Smooth muscle cell (in vitro differentiated cells): ENCODE data around the gene AQP3. TPM values are rescaled to one million over a fixed set of nuclear protein-coding genes. Genes with fewer than 3 reads are reported as not detected.

Source experiments
- DNase-seq: peaks from one replicate; lab custom pipeline; 2025; ENCODE audit not compliant: unreplicated experiment; lab: John Stamatoyannopoulos, UW
- H2AFZ ChIP-seq: fragments of 200-600 bp; sonication (generic); 2 replicates; pipeline ENCODE4 v1.6.0; 2016; ENCODE audit warnings: antibody characterized with exemption, low read depth, mild to moderate bottlenecking
- H3F3A ChIP-seq: fragments of 200-600 bp; sonication (generic); 2 replicates; pipeline ENCODE4 v1.6.0; 2017; ENCODE audit warnings: antibody characterized with exemption, low read depth
- H3K27ac ChIP-seq: fragments of 200-600 bp; sonication (generic); 2 replicates; pipeline ENCODE4 v1.5.1; 2016; ENCODE audit warnings: low read depth, mild to moderate bottlenecking
- H3K27me3 ChIP-seq: fragments of 200-600 bp; sonication (generic); 2 replicates; pipeline ENCODE4 v1.6.1; 2016; ENCODE audit warnings: low read depth, mild to moderate bottlenecking
- H3K36me3 ChIP-seq: fragments of 200-600 bp; sonication (generic); 2 replicates; pipeline ENCODE4 v1.5.1; 2016; ENCODE audit warnings: low read depth
- H3K4me1 ChIP-seq: fragments of 200-600 bp; sonication (generic); 2 replicates; pipeline ENCODE4 v1.5.1; 2016; ENCODE audit warnings: low read depth
- H3K4me2 ChIP-seq: fragments of 200-600 bp; sonication (generic); 2 replicates; pipeline ENCODE4 v1.6.0; 2016; ENCODE audit warnings: mild to moderate bottlenecking
- H3K4me3 ChIP-seq: fragments of 200-600 bp; sonication (generic); 2 replicates; pipeline ENCODE4 v1.5.1; 2016; ENCODE audit warnings: mild to moderate bottlenecking
- H3K79me2 ChIP-seq: fragments of 200-600 bp; sonication (generic); 2 replicates; pipeline ENCODE4 v1.6.0; 2016; ENCODE audit warnings: low read depth, mild to moderate bottlenecking
- H3K9ac ChIP-seq: fragments of 200-600 bp; sonication (generic); 2 replicates; pipeline ENCODE4 v1.6.0; 2016; ENCODE audit warnings: low read depth
- H3K9me3 ChIP-seq: fragments of 200-600 bp; sonication (generic); replicated peaks from 2 replicates; pipeline ENCODE4 v1.5.1; 2016; ENCODE audit warnings: low read depth
- H4K20me1 ChIP-seq: fragments of 200-600 bp; sonication (generic); 2 replicates; pipeline ENCODE4 v1.6.0; 2016; ENCODE audit warnings: low read depth
- CTCF ChIP-seq: fragments of 200-600 bp; sonication (generic); IDR thresholded peaks from 2 replicates; pipeline ENCODE4 v1.5.1; 2017; ENCODE audit warnings: borderline replicate concordance, mild to moderate bottlenecking, antibody characterized with exemption; ENCODE audit not compliant: insufficient read depth, poor library complexity, severe bottlenecking
- WGBS: methylation state at CpG from one replicate; pipeline ENCODE4 v1.1.7; 2016; ENCODE audit warnings: low lambda C conversion rate; 5-methylcytosine and 5-hydroxymethylcytosine counted together
- polyA plus RNA-seq: library from polyadenylated mRNA; unstranded; fragments of >200 nt; fragmentation: Nextera tagmentation; extraction: Ambion mirVana; gene quantifications from 2 replicates; pipeline ENCODE4 v1.2.1, GENCODE V29; 2016
- total RNA-seq: library from RNA; depleted of rRNA; stranded (reverse); fragments of >200 nt; gene quantifications from 2 replicates; pipeline ENCODE4 v1.2.3, GENCODE V29; 2014

The AQP3 gene
- total and polyA plus RNA-seq, 2 experiments from 2014 or later: 20.9 to 30.8 TPM

DNA sequence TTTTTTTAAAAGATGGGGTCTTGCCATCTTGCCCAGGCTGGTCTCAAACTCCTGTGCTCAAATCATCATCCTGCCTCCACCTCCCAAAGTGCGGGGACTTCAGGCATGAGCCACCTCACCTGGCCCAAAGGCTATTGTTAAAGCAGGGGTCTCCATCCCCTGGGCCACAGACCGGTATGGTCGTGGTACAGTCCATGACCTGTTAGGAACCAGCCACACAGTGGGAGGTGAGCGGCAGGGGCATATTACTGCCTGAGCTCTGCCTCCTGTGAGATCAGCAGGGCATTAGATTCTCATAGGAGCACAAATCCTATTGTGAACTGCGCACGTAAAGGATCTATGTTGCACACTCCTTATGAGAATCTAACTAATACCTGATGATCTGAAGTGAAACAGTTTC lies 33.6 kb upstream of the AQP3 start:
- DNase-seq: no peak
- H3K27ac ChIP-seq: no peak overlapping the region
- no peak for TF ChIP-seq CTCF
- no peak overlapping the region for H2AFZ ChIP-seq
- 92% methylated on average over 6 of the region's 6 CpGs for WGBS
- H3K27me3 ChIP-seq: no peaks in the 10 kb centered on the region
- no peaks in the 10 kb centered on the region for H3F3A ChIP-seq
- no peak overlapping the region for H3K4me3 ChIP-seq
- H3K79me2 ChIP-seq: no peaks in the 10 kb centered on the region
- no peak overlapping the region for H3K9ac ChIP-seq
- no peaks in the 10 kb centered on the region for H3K9me3 ChIP-seq
- no peaks in the 10 kb centered on the region for H3K36me3 ChIP-seq
- H3K4me1 ChIP-seq: no peaks in the 10 kb centered on the region
- no peaks in the 10 kb centered on the region for H4K20me1 ChIP-seq
- H3K4me2 ChIP-seq: no peak overlapping the region

GRCh38 chr9:33480106-33480505 lies 32.7 kb upstream of the AQP3 start:
- no peak overlapping the region for H3K4me2 ChIP-seq
- no peak overlapping the region for H2AFZ ChIP-seq
- no peak for DNase-seq
- H3K27ac ChIP-seq: no peak overlapping the region
- no peak for TF ChIP-seq CTCF
- H3K4me3 ChIP-seq: no peak overlapping the region
- H3K27me3 ChIP-seq: no peaks in the 10 kb centered on the region
- no peak overlapping the region for H3K9ac ChIP-seq
- H3F3A ChIP-seq: no peaks in the 10 kb centered on the region
- 85% methylated on average over 2 of the region's 2 CpGs for WGBS
- no peaks in the 10 kb centered on the region for H3K4me1 ChIP-seq
- no peaks in the 10 kb centered on the region for H3K9me3 ChIP-seq
- no peaks in the 10 kb centered on the region for H4K20me1 ChIP-seq
- no peaks in the 10 kb centered on the region for H3K36me3 ChIP-seq
- no peaks in the 10 kb centered on the region for H3K79me2 ChIP-seq

- Histone ChIP-seq H3F3A (no peaks in the 10 kb centered on the region), H2AFZ (no peak overlapping the region), H3K79me2 (peaks cover 17% of the 10 kb centered on the region), H3K27ac (no peak overlapping the region), H3K4me3 (no peak overlapping the region), H3K9ac (no peak overlapping the region), H4K20me1 (no peaks in the 10 kb centered on the region), H3K4me1 (peaks cover 13% of the 10 kb centered on the region), H3K27me3 (no peaks in the 10 kb centered on the region), H3K9me3 (no peaks in the 10 kb centered on the region), H3K36me3 (no peaks in the 10 kb centered on the region), H3K4me2 (no peak overlapping the region)
- WGBS: 94% methylated on average over 10 of the region's 10 CpGs
- no peak for TF ChIP-seq CTCF
- no peak for DNase-seq
These were observed 29.1 kb upstream of the AQP3 start for GRCh38 chr9:33476503-33476902.

GRCh38 chr9:33475357-33475756 lies 28.0 kb upstream of the AQP3 start:
- Histone ChIP-seq H2AFZ (no peak overlapping the region), H3F3A (no peaks in the 10 kb centered on the region), H4K20me1 (no peaks in the 10 kb centered on the region), H3K4me2 (no peak overlapping the region), H3K4me1 (peaks cover 13% of the 10 kb centered on the region), H3K27me3 (no peaks in the 10 kb centered on the region), H3K9me3 (no peaks in the 10 kb centered on the region), H3K4me3 (no peak overlapping the region), H3K79me2 (peaks cover 21% of the 10 kb centered on the region), H3K9ac (no peak overlapping the region), H3K27ac (no peak overlapping the region), H3K36me3 (no peaks in the 10 kb centered on the region)
- 88% methylated on average over 1 of the region's 1 CpG for WGBS
- no peak for DNase-seq
- no peak for TF ChIP-seq CTCF
